ENCODE measurements around the gene SLC13A4. TPM values are rescaled to one million over a fixed set of nuclear protein-coding genes. Genes with fewer than 3 reads are reported as not detected.

The SLC13A4 gene
- total RNA-seq, 4 donors from 2014 or later, result not detected

- TF ChIP-seq CTCF (IDR thresholded peaks at IDR 0.05) (no peak), POLR2A (IDR thresholded peaks at IDR 0.05) (no peak)
- Histone ChIP-seq H3K27ac (peak overlapping the region in 2 of 4 donors; percentile 24 to 60), H3K9me3 (no peaks in the 10 kb centered on the region), H3K4me3 (peak overlapping the region in 1 of 4 donors; percentile 2), H3K4me1 (no peaks in the 10 kb centered on the region), H3K27me3 (no peaks in the 10 kb centered on the region), H3K36me3 (no peaks in the 10 kb centered on the region)
- DNase-seq, result no peak
Observed at GRCh38 chr7:135757719-135758411, 29.9 kb upstream of the SLC13A4 start.

GRCh38 chr7:135756191-135756590, 28.2 kb upstream of the SLC13A4 start:
- no peaks in the 10 kb centered on the region for H3K36me3 ChIP-seq
- no peak for DNase-seq
- H3K27ac ChIP-seq, result no peak overlapping the region
- H3K4me1 ChIP-seq, result no peaks in the 10 kb centered on the region
- H3K4me3 ChIP-seq, result no peak overlapping the region
- H3K9me3 ChIP-seq, result no peaks in the 10 kb centered on the region
- H3K27me3 ChIP-seq, result no peaks in the 10 kb centered on the region
- TF ChIP-seq CTCF (IDR thresholded peaks at IDR 0.05) (no peak), POLR2A (IDR thresholded peaks at IDR 0.05) (no peak)

- Histone ChIP-seq H3K27ac (no peak overlapping the region), H3K9me3 (no peaks in the 10 kb centered on the region), H3K36me3 (no peaks in the 10 kb centered on the region), H3K4me3 (no peak overlapping the region), H3K4me1 (no peaks in the 10 kb centered on the region), H3K27me3 (no peaks in the 10 kb centered on the region)
- TF ChIP-seq CTCF (IDR thresholded peaks at IDR 0.05) (no peak), POLR2A (IDR thresholded peaks at IDR 0.05) (no peak)
- no peak for DNase-seq
Observed at GRCh38 chr7:135755351-135755753, 27.4 kb upstream of the SLC13A4 start.

- H3K27ac ChIP-seq, result no peak overlapping the region
- DNase-seq, result no peak
- H3K9me3 ChIP-seq, result no peaks in the 10 kb centered on the region
- no peaks in the 10 kb centered on the region for H3K36me3 ChIP-seq
- no peak for TF ChIP-seq CTCF (IDR thresholded peaks at IDR 0.05)
- TF ChIP-seq POLR2A (IDR thresholded peaks at IDR 0.05), result no peak
- no peaks in the 10 kb centered on the region for H3K27me3 ChIP-seq
- no peaks in the 10 kb centered on the region for H3K4me1 ChIP-seq
- H3K4me3 ChIP-seq, result no peak overlapping the region
Observed at GRCh38 chr7:135753616-135754413, 25.8 kb upstream of the SLC13A4 start.

- no peaks in the 10 kb centered on the region for H3K4me1 ChIP-seq
- H3K4me3 ChIP-seq, result peak within 1 kb of the TSS in 2 of 4 donors; percentile 7 to 8
- H3K27me3 ChIP-seq, result no peaks in the 10 kb centered on the region
- no peaks in the 10 kb centered on the region for H3K9me3 ChIP-seq
- H3K36me3 ChIP-seq, result no peaks in the 10 kb centered on the region
- peak within 1 kb of the TSS in 3 of 4 donors; percentile 27 to 57 (median 50) for H3K27ac ChIP-seq
- TF ChIP-seq CTCF (IDR thresholded peaks at IDR 0.05) (no peak), POLR2A (IDR thresholded peaks at IDR 0.05) (no peak)
- DNase-seq, result peak in 1 of 3 donors; percentile 49
Observed at GRCh38 chr7:135748770-135749169, 20.8 kb upstream of the SLC13A4 start, which contains the start of gene FAM180A. TSS of gene FAM180A (minus strand) at chr7:135748813. CDS start at chr7:135748580, 233 bp downstream.
